GM18867 (cell line): ENCODE measurements around the gene KRTAP4-16.
"Not testable (repeated sequence)": the region's sequence is repeated elsewhere in the genome, so short reads cannot be mapped to it uniquely, and the experiment has no call there.

Experiments
- ATAC-seq: cut with Tn5 transposase; IDR thresholded peaks from one replicate; pipeline ENCODE4 v1.9.1; 2021; ENCODE audit warnings: mild to moderate bottlenecking, moderate library complexity; ENCODE audit not compliant: unreplicated experiment

The KRTAP4-16 gene

DNA sequence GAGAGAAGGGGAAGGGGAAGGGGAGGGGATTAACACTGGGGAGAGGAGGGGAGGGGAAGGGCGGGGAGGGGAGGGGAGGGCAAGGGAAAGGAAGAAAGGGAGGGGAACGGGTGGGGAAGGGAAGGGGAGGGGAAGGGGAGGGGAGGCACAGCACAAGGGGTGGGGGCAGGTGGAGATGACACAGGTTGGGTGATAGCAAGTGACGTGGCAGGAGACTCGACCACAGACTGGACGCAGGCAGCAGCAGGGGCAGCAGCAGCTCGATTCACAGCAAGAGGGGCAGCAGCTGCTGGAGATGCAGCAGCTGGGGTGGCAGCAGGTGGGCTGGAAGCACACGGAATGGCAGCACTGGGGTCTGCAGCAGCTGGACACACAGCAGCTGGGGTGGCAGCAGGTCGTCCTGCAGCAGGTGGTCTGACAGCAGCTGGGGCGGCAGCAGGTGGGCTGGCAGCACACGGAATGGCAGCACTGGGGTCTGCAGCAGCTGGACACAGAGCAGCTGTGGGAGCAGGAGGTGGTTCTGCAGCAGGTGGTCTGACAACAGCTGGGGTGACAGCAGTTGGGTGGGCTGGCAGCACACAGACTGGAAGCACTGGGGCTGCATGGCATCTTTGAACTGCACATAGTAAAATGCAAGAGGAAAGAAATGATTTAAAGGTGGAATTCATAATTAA lies at the start of gene KRTAP4-16:
TSS of gene KRTAP4-16 (minus strand) at position 624 of the 674 bp plus-strand sequence. CDS start at position 624, 0 bp downstream.
- ATAC-seq: no peak

DNA sequence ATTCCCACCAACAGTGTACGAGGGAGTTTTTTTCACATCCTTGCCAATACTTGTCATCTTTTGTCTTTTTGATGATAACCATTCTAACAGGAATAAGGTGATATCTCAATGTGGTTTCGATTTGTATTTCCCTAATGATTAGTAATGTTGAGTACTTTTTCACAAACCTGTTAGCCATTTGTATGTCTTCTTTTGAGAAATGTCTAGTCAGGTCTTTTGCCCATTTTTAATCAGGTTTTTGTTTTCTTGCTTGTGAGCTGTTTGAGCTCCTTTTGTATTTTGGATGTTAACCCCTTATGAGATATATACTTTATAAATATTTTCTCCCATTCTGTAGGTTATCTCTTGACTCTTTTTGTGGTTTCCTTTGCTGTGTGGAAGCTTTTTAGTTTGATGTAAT lies 49.5 kb upstream of the KRTAP4-16 start:
- no peak for ATAC-seq

DNA sequence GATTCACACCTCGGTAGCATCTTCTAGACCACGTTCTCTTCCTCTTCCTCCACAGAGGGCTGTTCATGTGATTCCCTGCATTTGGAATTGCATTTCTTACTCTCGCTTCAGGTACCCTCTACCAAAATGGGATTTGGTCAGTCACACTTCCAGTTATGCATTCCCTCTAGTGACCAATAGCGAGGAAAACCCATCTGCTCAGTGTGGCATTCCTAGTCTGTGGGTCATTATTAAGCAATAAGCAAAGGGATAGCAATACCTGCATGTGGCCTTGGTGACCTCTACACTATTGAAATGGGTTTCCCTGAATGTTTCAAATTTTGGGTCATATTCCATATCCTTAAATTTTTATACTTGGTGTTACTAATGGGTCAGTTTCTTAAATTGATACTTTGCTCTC lies 48.0 kb upstream of the KRTAP4-16 start:
- ATAC-seq: no peak

DNA sequence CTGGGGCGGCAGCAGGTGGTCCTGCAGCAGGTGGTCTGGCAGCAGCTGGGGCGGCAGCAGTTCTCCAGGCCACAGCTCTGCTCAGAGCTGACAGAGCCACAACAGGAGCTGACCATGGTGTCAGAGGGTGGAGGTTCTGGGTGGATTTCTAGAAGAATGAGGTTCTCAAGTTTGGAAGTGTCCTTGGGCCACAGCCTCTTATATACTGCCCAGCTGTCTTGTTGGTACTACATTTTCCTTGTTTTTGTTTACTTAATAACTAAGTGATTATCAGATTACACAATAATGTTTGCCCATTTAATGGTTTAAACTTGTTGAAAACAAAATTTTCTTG lies 47.6 kb upstream of the KRTAP4-16 start, which contains the start of gene KRTAP4-5:
TSS of gene KRTAP4-5 (minus strand) at position 174 of the 334 bp plus-strand sequence. CDS start at position 116, 58 bp downstream.
- ATAC-seq: no peak

DNA sequence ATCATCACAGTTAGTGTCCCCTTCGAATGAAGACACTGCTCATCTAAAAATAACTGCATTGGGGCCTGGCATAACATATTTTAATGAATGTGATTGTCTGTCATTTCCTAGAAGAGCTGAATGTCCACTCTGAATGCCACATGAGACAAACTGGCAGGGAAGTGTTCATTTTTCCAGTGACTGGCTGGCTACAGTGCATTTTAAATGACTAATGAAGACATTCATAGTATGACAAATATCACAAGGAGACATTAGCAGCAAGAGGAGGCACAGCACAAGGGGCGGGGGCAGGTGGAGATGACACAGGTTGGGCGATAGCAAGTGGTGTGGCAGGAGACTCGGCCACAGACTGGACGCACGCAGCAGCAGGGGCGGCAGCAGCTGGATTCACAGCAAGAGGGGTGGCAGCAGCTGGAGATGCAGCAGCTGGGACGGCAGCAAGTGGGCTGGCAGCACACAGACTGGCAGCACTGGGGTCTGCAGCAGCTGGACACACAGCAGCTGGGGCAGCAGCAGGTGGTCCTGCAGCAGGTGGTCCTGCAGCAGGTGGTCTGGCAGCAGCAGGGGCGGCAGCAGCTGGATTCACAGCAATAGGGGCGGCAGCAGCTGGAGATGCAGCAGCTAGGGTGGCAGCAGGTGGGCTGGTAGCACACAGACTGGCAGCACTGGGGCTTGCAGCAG lies 47.1 kb upstream of the KRTAP4-16 start:
- ATAC-seq: not testable (repeated sequence)

DNA sequence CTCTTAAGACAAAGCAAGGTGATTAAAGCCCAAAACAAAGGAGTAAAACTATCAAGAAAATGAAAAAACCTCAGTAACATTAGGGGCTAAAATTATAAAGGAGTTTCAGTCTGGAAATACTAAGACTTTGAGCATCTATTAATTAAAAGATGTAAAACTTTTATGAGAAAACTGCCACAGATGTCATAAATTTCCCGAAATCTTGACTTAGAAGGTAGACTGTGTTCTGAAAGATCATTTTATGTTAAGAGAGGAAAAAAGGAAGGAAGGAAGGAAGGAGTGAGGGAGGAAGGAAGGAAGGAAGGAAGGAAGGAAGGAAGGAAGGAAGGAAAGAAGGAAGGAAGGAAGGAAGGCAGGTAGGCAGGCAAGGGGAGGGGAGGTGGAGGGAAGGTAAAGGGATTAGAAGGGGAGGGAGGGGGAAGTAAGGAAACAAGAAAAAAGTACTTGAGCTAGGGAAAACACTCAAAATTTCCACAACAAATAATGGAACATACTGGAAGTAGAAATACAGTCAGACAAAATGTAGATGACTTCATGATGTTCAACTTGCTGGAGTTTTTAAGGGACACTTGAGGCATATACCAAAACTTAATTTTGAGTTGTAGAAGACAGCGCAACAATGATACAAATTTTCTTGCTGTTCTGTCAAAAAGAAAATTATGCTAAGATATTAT lies 45.7 kb upstream of the KRTAP4-16 start:
- ATAC-seq: no peak

DNA sequence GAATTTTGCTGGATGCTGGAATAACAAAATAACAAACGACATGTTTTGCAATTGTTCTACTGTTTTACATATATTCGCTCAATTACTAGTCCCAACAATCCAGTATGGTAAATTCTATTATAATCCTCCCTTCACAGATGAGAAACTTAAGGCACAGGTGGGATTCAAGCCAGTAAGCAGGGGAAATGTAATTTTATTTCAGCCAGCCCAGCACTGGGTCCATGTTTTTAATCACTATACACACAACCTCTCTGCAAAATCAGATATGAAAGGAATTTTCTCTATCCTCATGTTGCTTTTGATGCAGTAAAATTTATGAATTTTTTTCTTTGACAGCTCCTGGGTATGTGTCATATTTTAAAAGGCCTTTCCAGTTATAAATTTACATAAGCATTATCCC lies 43.3 kb upstream of the KRTAP4-16 start:
- no peak for ATAC-seq

DNA sequence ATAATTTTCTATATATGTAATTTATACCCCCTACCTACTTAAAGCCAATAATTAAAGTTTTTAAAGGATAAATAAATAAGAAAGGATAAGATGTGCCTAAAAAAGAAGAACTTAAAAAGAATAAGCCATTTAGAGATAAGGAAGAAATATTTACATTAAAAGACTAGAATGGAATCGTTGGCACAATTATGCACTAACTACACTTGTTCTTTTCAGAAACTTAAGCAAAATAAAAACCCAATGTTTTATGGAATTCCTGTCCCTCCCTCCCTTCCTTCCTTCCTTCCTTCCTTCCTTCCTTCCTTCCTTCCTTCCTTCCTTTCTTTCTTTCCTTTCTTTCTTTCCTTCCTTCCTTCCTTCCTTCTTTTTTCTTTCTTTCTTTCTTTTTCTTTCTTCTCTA lies 42.8 kb upstream of the KRTAP4-16 start:
- ATAC-seq: no peak

DNA sequence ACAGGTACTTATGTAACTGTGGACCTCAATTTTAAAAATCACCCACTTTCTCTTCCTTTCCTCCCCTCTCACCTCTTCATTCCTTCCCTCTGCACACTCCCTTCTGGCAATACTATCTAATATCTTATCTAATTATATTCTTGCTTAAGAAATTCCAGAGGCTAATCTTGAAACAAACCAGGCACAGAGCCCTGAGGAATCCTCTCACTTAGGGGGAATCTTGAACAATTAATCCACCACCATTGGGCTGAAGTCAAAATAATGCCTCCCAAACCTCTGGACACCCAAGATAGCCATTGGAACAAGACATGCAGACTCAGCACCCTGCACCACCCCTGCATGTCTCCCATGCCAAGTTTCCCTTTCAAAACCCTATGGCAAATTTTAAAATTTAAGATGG lies 39.4 kb upstream of the KRTAP4-16 start:
- no peak for ATAC-seq

DNA sequence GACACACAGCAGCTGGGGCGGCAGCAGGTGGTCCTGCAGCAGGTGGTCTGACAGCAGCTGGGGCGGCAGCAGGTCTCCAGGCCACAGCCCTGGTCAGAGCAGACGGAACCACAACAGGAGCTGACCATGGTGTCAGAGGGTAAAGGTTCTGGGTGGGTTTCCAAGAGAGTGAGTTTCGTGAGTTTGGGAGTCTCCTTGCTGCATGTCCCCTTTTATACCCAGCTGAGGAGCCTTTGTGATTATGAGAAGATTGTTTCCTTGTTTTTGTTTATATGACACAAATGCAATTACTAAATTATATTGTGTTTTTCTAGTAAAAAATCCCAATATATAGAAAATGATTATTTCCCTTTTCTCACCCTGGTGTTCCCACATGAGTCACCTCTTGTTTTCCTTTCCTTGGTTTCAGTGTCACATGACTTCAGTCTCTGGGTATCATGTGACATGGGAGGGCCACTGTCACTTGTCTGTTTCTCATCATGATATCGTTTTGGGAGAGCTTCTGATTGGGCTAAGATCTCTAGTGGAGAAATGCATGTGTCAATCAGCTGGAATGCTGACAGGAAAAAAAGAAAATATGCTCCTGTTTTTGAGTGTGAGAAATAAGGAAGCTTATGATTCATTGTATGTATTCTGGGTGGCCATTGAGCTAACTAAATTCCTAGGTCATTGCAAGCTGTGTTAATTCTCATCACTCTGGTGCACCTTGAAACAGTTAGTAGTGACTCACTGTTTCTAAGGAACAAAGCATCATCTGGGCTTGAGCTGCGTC lies 38.5 kb upstream of the KRTAP4-16 start, which contains the start of gene KRTAP4-6:
TSS of gene KRTAP4-6 (minus strand) at position 185 of the 772 bp plus-strand sequence. CDS start at position 128, 57 bp downstream.
- ATAC-seq: no peak

DNA sequence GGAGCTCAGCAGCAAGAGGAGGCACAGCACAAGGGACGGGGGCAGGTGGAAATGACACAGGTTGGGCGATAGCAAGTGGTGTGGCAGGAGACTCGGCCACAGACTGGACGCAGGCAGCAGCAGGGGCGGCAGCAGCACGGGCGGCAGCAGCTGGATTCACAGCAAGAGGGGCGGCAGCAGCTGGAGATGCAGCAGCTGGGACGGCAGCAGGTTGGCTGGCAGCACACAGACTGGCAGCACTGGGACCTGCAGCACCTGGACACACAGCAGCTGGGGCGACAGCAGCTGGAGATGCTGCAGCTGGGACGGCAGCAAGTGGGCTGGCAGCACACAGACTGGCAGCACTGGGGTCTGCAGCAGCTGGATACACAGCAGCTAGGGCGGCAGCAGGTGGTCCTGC lies 37.9 kb upstream of the KRTAP4-16 start:
- ATAC-seq: not testable (repeated sequence)

DNA sequence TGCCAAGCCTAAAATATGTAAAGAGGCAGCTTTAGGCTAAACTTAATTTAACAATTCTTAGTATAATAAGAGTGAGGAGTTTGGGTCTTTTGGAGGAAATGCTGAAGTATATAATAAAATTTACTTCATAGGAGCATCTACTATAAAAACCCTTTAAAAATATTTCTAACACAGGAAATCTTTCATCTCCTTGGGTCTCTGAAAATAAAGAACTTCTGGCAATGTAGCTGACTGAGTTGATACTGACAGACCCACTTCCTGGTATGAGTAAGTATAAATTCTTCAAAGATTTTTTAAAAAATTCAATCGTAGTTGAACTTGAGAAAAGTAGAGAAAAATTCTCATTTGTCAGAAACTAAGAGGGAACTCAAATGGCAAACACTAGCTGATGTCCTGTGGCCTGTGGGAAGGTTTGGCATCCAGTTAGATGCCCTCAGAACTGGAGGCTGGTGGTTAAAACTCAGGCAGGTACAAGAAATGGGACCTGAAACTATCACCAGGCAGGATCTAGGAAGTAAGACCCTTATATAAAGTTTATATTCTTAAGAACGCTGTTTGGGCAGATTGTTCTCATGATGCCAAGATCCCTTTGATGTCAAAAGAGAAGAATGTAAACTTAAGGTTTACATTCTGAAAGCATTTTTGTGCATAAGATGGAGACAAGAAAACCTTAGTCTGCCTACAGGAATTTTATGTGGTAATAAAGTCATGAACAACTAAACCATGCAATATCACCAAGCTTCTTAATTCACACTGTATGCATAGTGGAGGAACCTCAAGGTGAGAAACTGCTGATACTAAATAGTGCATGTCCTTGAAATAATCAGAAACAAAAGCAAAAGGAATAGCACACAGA lies 32.1 kb upstream of the KRTAP4-16 start:
- no peak for ATAC-seq

DNA sequence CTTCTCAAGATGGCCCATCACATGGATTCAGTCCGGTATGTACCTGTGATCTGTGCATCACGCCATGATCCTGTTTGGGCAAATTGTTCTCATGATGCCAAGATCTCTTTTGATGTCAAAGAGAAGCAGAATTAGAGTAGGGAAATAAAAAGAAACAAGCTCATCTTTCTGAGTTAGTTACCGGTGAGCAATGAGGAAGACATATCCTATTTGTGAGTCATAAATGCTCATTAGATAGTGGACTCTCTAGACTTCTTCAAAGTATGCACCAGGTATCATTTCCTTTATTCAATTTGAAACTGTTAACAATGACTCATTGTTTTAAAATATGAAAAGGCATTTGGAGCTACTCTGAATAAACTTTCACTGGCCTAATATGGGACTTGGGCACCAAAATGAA lies 30.0 kb upstream of the KRTAP4-16 start:
- no peak for ATAC-seq

DNA sequence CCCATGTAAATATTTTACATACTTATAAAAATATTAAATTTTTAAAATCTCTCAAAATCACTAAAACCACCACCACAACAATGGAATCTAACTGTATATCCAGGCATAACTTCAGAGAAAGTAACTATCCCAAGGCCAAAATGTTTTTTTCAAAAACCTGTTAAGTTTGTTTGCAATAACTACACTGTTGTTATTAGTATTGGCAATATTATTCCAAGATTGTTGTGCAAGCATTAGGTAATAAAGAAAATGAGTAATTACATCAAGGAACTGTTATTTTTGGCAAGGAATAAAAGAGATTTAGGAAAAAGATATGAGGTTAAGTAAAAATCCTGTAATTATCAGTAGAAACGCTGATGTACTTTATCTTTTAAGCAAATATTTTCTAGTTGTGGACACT lies 25.4 kb upstream of the KRTAP4-16 start:
- no peak for ATAC-seq

DNA sequence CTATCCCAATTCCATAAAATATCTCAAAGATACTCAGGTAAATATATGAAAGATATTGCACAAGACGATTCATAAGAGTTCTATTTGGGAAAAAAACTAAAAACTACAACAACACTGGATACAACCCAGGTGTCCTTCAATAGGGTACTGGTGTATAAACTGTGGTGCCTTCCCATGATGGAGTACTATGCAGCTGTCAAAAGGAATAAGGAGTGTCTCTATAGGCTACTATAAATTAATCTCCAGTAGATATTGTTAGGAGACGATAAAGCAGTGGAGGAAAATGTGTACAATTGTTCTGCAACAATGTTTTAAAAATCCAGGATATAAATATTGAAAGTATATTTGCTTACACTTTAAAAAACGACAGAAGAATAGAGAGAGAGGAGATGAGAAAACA lies 24.4 kb upstream of the KRTAP4-16 start:
- no peak for ATAC-seq

DNA sequence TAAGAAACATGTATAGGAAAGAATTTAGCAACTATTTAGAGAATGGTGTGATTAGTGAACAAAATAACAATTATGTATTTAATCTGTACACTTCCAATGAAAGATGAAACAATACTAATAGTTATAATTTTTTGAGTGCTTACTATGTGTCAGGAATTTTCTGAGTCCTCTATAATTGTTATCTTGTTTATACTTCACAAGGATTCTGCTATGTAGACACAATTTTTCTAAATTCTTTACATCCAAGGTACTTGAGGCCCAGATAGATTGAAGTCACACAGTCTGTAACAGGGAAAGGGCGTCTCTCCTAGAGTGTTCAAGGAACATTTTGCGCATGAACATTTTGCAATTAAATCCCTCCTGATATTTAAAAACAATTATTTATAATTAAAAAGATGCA lies 23.1 kb upstream of the KRTAP4-16 start:
- no peak for ATAC-seq

DNA sequence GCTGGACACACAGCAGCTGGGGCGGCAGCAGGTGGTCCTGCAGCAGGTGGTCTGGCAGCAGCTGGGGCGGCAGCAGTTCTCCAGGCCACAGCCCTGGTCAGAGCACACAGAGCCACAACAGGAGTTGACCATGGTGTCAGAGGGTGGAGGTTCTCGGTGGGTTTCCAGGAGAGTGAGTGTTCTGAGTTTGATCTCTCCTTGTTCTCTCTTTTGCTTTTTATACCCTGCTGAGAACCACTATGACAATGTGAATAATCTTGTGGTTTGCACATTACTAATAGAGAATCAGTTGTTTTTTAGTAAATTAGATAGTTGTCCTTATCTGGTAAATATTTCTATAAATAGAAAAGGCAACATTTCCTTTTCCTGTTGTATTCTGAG lies 22.0 kb upstream of the KRTAP4-16 start, which contains the start of gene KRTAP4-12:
TSS of gene KRTAP4-12 (minus strand) at position 192 of the 381 bp plus-strand sequence. CDS start at position 132, 60 bp downstream.
- not testable (repeated sequence) for ATAC-seq

DNA sequence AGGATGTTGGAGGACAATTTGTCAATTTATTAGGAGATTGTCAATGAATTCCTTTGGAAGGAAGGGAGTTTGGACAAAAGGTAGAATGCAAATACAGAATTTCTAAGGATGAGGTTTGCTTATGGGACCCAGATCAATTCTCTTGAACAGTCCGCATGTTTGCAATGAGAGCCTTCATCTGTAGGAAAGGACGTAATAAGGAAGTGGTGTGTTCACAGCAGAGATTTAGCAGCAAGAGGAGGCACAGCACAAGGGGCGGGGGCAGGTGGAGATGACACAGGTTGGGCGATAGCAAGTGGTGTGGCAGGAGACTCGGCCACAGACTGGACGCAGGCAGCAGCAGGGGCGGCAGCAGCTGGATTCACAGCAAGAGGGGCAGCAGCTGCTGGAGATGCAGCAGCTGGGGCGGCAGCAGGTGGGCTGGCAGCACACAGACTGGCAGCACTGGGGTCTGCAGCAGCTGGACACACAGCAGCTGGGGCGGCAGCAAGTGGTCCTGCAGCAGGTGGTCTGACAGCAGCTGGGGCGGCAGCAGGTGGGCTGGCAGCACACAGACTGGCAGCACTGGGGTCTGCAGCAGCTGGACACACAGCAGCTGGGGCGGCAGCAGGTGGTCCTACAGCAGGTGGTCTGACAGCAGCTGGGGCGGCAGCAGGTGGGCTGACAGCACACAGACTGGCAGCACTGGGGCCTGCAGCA lies 21.4 kb upstream of the KRTAP4-16 start:
- not testable (repeated sequence) for ATAC-seq

DNA sequence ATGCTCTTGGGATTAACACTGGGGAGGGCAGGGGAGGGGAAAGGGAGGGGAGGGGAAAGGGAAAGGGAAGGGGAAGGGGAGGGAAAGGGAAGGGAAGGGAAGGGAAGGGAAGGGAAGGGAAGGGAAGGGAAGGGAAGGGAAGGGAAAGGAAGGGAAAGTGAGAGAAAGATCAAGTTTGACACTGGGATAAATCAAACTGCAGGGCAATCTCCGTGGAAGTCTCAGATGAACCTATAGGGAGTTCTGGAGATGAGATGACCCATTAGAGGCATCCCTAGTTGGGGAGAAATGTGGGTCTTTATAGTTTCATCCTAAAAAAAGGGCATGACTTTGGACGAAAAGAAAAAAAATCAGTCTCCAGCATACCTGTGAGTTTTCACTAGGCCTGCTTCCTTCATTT lies 19.7 kb upstream of the KRTAP4-16 start:
- no peak for ATAC-seq
